Tibial artery (tissue), 4 donors: ENCODE measurements around the gene RTL5.

ENCODE experiments used
- DNase-seq, 2 donors: peaks; one replicate each; pipeline ENCODE4 v3.0.0-alpha.2; 2019
- H3K27ac ChIP-seq, 2 donors: fragments of 200-600 bp; sonication (generic) in 1 of 2; 1 replicate in 1 of 2; 2 replicates in 1 of 2; pipeline ENCODE4 v1.5.1; 2018 to 2019; ENCODE audit warnings: mild to moderate bottlenecking in 1 of 2
- H3K27me3 ChIP-seq, 2 donors: fragments of 200-600 bp; sonication (generic) in 1 of 2; one replicate each; pipeline versions ENCODE4 v1.5.1 to v1.6.0; 2016 to 2019
- H3K36me3 ChIP-seq, 3 donors: fragments of 200-600 bp; sonication (generic) in 2 of 3; one replicate each; pipeline ENCODE4 v1.5.1; 2016 to 2019; ENCODE audit warnings: mild to moderate bottlenecking in 2 of 3
- H3K4me1 ChIP-seq, 4 donors: fragments of 200-600 bp; sonication (generic) in 2 of 4; 1 replicate in 3 of 4; 2 replicates in 1 of 4; pipeline ENCODE4 v1.5.1; 2016 to 2019
- H3K4me3 ChIP-seq, 2 donors: fragments of 200-600 bp; sonication (generic) in 1 of 2; 1 replicate in 1 of 2; 2 replicates in 1 of 2; pipeline ENCODE4 v1.5.1; 2018 to 2019; ENCODE audit warnings: mild to moderate bottlenecking in 2 of 2
- H3K9me3 ChIP-seq, 3 donors: fragments of 200-600 bp; sonication (generic) in 1 of 3; one replicate each; pipeline ENCODE4 v1.5.1; 2016 to 2019
- intact Hi-C: fragments of 100-400 bp; cut with DNase I; formaldehyde crosslinking; loops from one replicate; pipeline ENCODE4 v1.15.0; 2023; ENCODE audit warnings: low total_unique reads
- TF ChIP-seq, protein P1 (sequence below), 2 experiments: fragments of 200-600 bp in 1 of 2; fragments of 450-650 bp in 1 of 2; IDR thresholded peaks; one replicate each; pipeline ENCODE4 v1.5.1; 2017 to 2019; ENCODE audit warnings: antibody characterized with exemption in 2 of 2, mild to moderate bottlenecking in 1 of 2, moderate library complexity in 1 of 2

The RTL5 gene

DNA sequence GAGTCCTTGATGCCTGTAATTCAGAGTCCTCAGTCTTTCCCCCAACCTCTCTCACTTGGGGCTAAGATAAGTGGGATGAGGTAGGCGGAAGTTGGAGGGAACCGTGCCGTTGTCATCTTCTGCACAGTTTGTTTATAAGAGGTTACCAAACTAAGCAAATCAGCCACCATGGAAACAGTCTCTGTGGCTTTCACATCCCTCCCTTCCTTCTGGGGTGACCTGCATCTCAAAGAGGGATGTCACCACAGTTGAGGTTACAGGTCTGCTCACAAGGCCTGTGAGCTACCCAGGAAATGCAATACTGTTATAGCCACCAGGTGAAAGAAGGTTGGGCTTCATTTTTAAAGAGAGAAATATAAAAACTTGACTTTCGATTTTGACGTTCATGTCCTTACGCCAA, 26.3 kb downstream of the RTL5 start:
- DNase-seq: no peak
- Histone ChIP-seq H3K9me3 (no peaks in the 10 kb centered on the region), H3K4me1 (peaks cover 0 to 18% (median 0%) of the 10 kb centered on the region in 4 donors), H3K4me3 (no peak overlapping the region), H3K36me3 (no peaks in the 10 kb centered on the region), H3K27me3 (no peaks in the 10 kb centered on the region), H3K27ac (no peak overlapping the region)
- intact Hi-C loops: no loop called here
- TF ChIP-seq, protein P1, sequence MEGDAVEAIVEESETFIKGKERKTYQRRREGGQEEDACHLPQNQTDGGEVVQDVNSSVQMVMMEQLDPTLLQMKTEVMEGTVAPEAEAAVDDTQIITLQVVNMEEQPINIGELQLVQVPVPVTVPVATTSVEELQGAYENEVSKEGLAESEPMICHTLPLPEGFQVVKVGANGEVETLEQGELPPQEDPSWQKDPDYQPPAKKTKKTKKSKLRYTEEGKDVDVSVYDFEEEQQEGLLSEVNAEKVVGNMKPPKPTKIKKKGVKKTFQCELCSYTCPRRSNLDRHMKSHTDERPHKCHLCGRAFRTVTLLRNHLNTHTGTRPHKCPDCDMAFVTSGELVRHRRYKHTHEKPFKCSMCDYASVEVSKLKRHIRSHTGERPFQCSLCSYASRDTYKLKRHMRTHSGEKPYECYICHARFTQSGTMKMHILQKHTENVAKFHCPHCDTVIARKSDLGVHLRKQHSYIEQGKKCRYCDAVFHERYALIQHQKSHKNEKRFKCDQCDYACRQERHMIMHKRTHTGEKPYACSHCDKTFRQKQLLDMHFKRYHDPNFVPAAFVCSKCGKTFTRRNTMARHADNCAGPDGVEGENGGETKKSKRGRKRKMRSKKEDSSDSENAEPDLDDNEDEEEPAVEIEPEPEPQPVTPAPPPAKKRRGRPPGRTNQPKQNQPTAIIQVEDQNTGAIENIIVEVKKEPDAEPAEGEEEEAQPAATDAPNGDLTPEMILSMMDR (IDR thresholded peaks at IDR 0.05): no peak

DNA sequence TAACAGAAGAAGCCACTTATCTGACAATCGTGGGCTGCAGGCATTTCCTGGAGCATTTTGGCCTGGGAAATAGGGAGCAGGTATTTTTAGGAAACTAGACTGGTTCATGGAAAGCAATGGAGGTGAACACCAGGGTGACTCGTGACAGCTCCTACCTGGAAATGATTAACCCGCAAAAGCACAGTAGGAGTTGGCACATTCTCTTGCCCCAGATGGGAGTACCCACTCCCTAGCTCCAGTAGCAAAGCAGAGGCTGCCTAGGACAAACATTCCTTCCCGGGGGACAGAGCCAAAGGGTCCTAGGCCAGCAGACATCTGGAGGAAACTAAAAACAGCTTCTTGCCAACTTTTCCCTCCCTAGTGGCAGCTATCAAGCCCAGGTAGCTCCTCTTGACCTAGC, 29.0 kb downstream of the RTL5 start:
- intact Hi-C loops: no loop called here
- H3K4me3 ChIP-seq: no peak overlapping the region
- H3K27ac ChIP-seq: no peak overlapping the region
- no peaks in the 10 kb centered on the region for H3K36me3 ChIP-seq
- H3K27me3 ChIP-seq: no peaks in the 10 kb centered on the region
- TF ChIP-seq, protein P1 (IDR thresholded peaks at IDR 0.05): no peak
- H3K4me1 ChIP-seq: peaks cover 0 to 18% (median 0%) of the 10 kb centered on the region in 4 donors
- no peak for DNase-seq
- no peaks in the 10 kb centered on the region for H3K9me3 ChIP-seq

DNA sequence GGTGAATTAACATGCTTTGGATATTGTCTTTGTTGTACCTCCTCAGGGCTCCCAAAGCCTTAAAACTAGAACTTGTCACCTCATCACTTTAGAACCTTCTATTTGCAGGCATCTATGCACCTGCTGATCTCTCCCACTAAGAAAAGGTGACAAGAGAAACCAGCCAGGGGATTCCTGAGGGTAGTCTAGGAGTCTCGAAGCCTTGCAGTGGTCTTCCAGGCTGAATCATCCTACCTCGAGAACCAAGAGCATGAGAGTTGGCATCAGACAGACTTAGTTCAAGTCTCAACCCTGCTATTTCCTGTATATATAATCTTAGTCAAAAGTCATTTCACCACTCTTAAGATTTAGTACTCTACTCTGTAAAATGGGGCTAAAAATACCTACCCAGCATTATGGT, 29.6 kb downstream of the RTL5 start:
- TF ChIP-seq, protein P1 (IDR thresholded peaks at IDR 0.05): no peak
- intact Hi-C loops: no loop called here
- Histone ChIP-seq H3K36me3 (no peaks in the 10 kb centered on the region), H3K27me3 (no peaks in the 10 kb centered on the region), H3K27ac (no peak overlapping the region), H3K9me3 (no peaks in the 10 kb centered on the region), H3K4me3 (no peak overlapping the region), H3K4me1 (peaks cover 0 to 18% (median 0%) of the 10 kb centered on the region in 4 donors)
- DNase-seq: no peak

DNA sequence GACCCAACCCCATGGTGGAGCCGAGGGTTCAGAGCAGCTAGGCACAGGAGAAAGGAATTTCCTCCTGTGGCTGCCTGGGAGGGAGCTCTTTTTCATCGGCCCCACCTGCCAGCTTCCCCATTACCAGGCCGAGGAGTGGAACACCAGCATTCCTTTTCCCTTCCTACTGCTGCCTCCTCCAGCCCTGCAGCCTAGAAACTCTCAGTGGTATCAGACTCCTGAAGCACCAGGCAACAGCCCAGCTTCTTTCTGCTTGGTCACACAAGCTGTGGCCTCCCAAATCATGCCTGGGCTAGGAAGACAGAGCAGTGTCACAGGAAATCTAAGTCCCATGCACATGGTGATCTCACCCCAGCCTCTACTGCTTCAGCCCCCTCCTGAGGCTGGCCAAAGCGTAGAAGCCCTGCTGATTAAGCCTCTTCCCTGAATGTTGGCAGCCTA, 30.1 kb downstream of the RTL5 start:
- TF ChIP-seq, protein P1 (IDR thresholded peaks at IDR 0.05): no peak
- intact Hi-C loops: no loop called here
- peaks cover 0 to 18% (median 0%) of the 10 kb centered on the region in 4 donors for H3K4me1 ChIP-seq
- no peak for DNase-seq
- no peaks in the 10 kb centered on the region for H3K27me3 ChIP-seq
- H3K36me3 ChIP-seq: no peaks in the 10 kb centered on the region
- no peak overlapping the region for H3K27ac ChIP-seq
- H3K4me3 ChIP-seq: no peak overlapping the region
- H3K9me3 ChIP-seq: no peaks in the 10 kb centered on the region

DNA sequence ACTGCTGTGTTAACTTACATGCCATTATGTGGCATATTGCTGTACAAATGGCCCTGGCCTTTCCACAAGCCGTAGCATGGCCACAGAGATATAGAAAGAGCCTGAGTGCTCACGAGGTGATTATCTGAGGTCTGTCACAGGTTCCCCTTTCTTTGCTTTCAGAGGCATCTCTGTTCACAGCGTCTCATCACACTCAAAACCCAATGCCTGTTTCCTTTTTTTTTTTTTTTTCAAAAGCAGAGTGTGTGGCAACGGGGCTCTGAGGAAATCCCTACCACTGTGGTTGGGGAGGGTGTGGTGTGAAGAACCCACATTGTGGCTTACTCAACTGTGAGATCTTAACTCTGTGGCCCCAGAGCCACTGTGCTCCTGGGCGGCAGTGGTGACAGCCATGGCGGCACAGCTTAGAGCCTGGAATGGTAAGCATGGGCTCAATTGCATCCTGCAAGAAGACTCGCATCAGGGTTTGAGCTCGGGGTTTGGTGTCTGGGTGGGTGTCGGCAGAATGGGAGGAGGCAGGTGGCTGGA, 30.8 kb downstream of the RTL5 start:
- intact Hi-C loops: no loop called here
- no peak overlapping the region for H3K4me3 ChIP-seq
- no peak for DNase-seq

More for the DNA sequence above, 30.8 kb downstream of the RTL5 start:
- peaks cover 0 to 18% (median 0%) of the 10 kb centered on the region in 4 donors for H3K4me1 ChIP-seq
- no peaks in the 10 kb centered on the region for H3K27me3 ChIP-seq
- no peaks in the 10 kb centered on the region for H3K36me3 ChIP-seq
- H3K27ac ChIP-seq: no peak overlapping the region
- no peaks in the 10 kb centered on the region for H3K9me3 ChIP-seq
- TF ChIP-seq, protein P1 (IDR thresholded peaks at IDR 0.05): no peak
